KG1 (cell line): ENCODE data around the gene KMT5B.

Experiments used
- DNase-seq: peaks from one replicate; lab custom pipeline; 2025; lab: John Stamatoyannopoulos, UW

The KMT5B gene

DNA sequence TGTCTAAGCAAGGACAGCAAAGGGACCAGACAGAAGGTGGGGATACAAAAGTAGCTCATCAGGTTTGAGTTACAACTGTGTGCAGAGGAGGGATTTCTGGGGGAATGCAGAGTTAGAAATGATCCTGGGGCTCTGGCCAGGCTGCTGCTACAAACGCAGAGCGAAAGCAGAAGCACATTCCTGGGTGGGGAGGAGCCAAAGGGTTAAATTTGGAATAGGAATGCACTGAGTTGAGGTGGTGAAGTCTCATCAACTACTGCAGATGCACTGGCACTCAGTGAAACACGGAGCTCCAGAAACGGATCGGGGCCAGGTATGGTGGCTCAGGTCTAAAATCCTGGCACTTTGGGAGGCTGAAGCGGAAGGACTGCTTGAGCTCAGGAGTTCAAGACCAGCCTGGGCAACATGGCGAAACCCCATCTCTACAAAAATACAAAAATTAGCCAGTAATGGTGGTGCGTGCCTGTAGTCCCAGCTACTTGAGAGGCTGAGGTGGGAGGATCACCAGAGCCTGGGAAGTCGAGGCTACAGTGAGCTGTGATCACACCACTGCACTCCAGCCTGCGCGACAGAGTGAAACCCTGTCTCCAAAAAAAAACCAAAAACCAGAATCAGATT lies 95.1 kb downstream of the KMT5B start:
- no peak for DNase-seq

DNA sequence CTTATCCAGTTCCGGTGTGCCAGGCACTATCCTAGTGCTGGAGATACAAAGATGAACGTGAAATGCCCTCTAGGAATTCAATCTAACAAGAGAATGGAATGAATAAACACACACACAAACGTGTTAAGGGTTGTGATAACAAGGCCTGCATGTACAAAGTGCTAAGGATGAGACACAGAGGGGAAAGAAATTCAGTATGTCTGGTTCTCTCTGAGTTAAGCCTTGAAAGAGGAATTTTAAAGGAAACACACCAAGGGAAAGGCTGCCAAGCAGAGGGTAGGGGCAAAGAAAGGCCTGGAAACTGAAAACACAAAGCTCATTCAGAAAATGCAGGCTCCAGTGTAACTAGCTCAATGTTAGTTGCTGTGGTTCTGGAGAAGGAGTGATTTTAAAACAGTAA lies 96.1 kb downstream of the KMT5B start:
- DNase-seq = no peak

- no peak for DNase-seq
Measured at GRCh38 chr11:68116126-68116525, 97.0 kb downstream of the KMT5B start.

GRCh38 chr11:68115285-68115684 lies 97.8 kb downstream of the KMT5B start:
- peak; percentile 38 for DNase-seq

DNA sequence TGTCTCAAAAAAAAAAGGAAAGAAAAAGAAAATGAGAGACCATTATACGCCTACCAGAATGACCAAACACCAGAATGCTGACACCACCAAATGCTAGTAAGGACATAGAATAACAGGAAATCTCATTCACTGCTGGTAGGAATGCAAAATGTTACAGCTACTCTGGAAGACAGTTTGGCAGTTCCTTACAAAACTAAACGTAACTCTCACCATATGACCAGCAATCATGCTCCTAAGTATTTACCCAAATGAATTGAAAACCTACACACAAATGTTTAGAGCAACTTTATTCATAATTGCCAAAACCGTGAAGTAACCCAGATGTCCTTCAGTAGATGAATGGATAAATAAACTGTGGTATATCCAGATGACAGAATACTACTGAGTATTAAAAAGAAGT lies 99.1 kb downstream of the KMT5B start:
- no peak for DNase-seq

DNA sequence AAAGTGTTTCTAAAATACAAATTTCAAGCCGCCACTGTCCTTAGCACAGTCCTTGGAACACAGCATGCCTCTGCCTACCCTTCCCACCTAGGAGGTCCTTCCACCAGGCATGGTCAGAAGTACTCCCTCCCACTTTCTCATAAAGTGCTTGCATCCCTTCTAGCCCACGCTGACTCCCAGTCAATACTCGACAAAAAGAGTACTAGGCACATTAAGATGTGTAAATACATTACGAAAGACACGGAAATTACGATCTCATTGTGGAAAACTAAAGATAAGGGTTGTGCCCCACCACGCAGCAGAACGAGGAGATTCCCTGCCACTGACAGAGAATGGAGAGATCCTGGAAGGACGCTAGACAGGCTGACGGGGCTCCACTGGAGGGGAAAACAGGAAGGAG lies 105.4 kb downstream of the KMT5B start:
- no peak for DNase-seq

DNA sequence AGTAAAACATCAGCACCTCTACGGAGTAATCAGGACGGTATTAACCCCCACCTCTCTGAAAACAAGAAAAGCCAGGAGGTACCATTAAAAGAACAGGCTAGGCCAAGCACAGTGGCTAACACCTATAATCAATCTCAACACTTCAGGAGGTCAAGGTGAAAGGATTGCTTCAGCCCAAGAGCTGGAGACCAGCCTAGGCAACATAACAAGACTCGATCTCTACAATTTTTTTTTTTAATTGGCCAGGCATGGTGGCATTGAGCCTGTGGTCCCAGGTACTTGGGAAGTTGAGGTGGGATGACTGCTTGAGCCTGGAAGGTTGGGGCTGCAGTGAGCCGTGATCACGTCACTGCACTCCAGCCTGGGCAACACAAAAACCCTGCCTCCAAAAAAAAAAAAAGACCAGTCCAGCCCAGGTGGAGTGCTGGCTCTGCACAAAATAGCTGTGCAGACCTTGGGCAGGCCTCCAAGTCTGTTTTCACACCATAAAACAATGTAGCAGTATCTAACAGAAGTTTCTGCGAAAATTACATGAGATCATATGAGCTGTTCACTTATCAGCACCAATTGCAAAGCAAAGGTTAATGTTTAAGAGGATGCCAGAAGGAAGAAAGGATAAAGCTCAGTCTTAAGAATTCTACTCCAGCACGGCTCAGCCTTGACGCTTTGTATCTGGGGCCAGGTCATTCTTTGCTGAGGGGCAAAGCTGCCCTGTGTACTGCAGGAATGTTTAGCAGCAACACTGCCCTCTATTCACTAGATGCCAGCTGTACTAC lies 106.7 kb downstream of the KMT5B start:
- no peak for DNase-seq
